ENCODE results near the gene ANKRD22.
"Not testable (repeated sequence)": the region's sequence is repeated elsewhere in the genome, so short reads cannot be mapped to it uniquely, and the experiment has no call there.

Gene ANKRD22

GRCh38 chr10:88877298-88877697 lies 25.7 kb upstream of the ANKRD22 start:
- DNase-seq, result no peak

DNA sequence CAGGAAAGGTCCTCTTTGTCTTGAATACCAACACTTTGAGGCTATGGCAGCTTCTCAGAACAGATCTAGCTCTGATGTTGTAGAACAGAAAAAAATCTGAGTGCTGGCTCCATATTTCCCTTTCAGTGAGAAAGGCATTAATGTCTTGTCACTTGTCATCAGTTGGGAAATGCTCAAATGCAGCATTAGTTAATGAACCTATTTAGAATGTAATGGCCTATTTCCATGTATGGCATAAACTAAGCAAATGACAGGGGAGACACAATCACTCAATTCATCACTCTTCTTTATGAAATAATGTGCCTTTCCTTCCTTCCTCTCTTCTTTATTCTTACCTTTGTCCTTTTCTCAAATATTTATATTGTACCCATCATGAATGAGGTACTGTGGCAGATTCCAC lies 23.4 kb upstream of the ANKRD22 start:
- DNase-seq, result no peak

- no peak for DNase-seq
Measured at GRCh38 chr10:88874281-88874680, 22.6 kb upstream of the ANKRD22 start.

GRCh38 chr10:88873757-88874156 lies 22.1 kb upstream of the ANKRD22 start:
- no peak for DNase-seq

- DNase-seq, result no peak
Measured at GRCh38 chr10:88870089-88870488, 18.4 kb upstream of the ANKRD22 start.

DNA sequence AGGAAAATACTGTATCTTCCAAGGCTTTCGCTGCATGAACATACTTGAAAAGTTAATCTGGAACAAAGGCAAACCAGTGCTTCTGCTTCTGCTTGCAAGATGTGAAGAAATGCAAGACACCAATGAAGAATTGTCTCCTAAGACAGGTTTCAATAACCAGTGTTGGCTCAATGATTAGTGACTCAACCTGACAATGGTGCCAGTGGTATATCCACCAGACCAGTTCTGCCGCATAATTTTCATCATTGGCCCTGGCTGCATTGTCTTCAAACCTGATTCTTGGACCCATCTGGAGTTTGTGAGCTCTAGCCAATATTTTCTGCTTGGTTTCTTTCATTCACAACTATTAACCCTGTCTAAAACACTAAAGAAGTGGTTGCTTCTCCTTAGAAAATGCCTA lies 14.8 kb upstream of the ANKRD22 start:
- no peak for DNase-seq

DNA sequence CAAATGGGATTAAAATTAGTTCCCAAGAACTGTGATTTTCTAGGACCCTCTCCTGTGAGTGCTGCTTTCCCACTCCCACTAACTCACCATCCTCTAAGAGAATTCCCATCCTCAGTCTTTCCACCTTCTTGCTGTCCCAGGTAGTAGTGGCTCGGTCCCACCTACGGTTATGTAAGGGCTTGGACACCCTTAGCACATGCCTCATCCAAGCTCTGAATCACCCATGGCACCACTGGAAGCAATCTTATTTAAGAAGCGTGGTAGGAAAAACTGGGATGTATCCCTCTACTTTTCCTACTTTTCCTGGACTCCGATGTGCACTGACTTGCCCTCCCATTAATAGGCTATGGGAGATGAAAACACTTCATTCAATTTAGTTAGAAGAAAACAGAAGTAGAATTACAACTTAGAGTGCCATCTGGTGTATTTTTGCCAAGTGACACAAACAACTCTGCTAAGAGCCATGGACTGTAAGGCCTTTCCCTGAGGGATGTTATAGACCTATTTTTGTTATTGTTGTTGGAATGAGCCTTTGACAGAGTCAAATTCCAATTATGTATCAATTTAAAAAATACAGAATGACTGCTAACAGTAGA lies 13.7 kb upstream of the ANKRD22 start:
- DNase-seq, result no peak

DNA sequence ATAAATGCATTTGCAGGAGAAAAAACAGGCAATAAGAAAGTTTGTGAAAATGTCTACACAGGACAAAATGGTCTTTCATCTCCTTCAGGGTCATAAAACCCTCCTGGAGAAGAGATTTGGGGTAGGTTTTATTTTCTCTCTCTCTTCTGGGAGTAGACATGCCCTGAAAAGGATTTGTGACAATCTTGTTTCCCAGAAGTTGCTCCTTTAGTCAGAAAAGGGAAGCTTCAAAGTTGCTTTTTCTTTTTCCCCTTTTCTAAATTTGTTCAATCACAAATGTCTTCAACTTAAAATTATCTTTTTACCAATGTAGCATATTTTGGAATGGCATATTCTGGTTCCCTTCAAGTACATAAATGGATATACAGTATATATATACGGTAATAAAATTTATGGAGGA lies 9.4 kb upstream of the ANKRD22 start:
- DNase-seq, result no peak

DNA sequence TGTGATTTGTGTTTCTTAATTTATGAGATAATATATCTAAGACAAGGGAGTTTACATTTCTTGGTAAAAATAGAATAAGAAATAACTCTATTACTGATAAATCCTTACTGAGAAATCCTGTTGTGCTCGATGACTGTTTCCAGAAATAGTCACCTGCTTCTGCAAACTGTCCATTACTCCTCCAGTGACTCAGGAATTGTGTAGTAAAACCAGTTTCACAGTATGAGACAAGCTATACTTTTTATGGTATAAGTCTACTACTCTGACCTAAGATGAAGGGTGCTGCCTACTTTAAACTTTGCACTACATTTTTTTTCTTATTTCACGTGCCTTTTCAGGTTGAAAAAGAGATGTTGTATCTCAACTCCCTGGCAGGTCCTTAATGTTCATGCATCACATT lies 6.8 kb upstream of the ANKRD22 start:
- no peak for DNase-seq

DNA sequence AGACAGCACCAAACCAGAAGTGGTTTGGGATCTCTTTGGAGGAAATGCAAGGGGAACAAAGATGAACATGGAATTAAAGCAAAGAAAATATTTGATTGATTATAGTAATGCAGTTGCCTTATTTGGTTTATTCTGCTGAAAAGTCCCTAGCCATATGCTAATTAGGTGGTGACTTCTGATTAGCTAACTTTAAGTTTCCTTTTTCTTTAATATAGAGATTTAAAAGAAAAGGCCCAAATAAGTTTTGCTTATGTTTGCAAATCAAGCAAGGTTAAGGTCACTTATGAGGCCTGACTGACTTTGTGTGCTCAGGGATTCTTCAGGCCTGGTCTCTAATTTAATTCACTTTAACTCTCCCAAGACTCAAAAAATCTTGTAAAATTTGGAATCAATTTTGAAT lies 6.2 kb upstream of the ANKRD22 start:
- DNase-seq, result no peak

DNA sequence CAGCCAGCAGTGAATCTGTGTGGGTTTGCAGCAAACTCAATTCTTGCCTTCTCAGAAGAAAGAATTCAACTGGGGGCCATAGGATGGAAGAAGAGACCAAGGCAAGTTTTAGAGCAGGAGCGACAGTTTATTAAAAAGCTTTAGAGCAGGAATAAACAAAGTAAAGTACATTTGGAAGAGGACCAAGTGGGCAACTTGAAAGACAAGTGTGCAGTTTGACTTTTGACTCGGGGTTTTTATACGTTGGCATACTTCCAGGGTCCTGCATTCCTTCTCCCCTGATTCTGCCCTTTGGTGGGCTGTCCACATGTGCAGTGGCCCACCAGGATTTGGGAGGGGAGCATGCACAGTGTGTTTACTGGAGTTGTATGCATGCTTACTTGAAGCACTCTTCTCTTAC lies 3.0 kb upstream of the ANKRD22 start:
- DNase-seq, result no peak

DNA sequence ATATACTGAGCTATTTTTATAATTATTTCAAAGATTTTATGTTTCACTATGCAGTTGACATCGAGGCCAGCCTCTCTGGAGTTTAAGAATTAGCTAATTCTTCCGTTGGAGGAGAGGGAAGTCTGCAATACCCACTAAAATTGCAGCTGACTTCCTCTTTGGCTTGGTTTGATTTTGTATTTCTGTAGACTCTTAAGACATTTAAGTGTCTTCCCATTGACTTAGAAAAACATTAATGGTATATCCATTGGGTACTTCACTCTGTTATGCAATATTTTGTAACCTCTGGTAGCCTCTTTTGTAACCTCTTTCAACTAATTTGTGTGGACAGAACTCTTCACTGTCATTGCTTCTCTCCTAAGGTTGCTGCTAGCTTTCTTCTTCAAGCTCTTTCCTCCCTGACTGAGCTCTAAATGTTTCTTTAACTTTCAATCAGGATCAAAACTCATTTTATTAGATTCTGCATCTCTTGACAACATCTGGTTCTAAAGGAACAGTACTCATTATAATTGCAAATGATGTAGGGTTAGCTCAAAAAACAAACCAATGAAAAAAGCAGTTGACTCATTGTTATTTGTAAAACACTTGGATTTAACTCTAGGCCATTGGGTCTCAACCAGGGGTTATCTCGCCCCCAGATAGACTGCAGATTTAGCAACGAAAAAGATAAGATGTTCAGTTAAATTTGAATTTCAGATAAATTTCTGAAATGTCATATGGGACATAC lies 1.7 kb upstream of the ANKRD22 start:
- DNase-seq, result no peak

DNA sequence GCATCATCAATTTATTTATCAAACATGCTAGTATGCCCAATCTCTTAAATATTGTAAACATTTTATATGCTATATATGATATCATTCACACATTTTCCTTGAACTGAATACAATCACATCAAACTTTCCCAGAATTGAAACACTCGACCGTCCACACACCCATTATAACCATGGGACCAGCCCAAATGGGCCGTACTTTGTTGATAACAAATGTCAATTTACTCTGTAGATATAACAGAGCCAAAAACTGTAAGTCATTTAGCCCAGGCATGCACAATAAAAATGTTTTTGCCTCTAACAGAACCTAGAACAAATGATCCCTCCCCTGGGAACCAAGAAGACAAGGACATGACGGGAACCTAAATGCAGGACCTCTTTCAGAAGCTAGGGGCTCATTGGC lies 683 bp upstream of the ANKRD22 start:
- DNase-seq, result no peak

- no peak for DNase-seq
Measured at GRCh38 chr10:88850712-88851111, 932 bp downstream of the ANKRD22 start.

GRCh38 chr10:88849234-88849633 lies 2.4 kb downstream of the ANKRD22 start:
- DNase-seq, result no peak

DNA sequence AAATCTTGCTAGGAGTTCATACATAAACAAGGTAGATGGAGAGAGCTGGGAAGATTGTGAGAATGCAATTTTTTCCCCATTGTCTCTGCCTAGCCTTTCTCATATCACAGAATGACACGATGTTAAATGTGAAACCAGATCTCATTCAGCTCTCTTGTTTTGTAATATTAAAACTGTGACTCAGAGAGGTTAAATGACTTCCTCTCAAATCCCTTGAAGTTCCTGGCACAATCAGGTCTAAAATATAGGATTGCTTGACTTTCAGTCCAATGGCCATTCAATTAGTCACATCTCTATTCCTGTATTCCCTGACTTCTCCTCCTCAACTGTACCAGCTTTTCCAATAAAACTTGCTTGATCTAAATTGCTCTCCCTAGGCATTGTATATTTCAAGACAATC lies 3.1 kb downstream of the ANKRD22 start:
- DNase-seq, result no peak

GRCh38 chr10:88843171-88843570 lies 8.5 kb downstream of the ANKRD22 start:
- DNase-seq, result no peak

- no peak for DNase-seq
Measured at GRCh38 chr10:88841316-88842111, 10.1 kb downstream of the ANKRD22 start.

DNA sequence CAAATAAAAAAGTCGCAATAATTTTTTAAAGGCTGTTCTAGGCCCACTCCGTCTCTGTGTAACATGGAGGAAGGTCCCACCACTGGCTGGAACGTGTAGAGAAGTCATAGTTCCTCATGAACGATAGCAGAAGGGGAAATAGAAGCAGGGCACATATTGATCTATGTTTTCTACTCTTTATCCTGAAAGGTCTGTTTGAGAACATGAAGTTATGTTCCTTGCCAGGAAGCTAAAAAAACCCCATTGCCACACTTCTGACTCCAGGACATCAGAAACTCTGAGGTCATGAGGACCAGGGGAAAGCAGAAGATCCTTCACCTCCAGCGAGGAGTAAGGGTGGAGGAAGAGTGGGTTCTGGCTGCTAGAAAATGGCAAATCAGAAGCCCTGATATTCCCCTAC lies 10.8 kb downstream of the ANKRD22 start:
- DNase-seq, result no peak

- DNase-seq, result no peak
Measured at GRCh38 chr10:88840104-88840503, 11.5 kb downstream of the ANKRD22 start.

DNA sequence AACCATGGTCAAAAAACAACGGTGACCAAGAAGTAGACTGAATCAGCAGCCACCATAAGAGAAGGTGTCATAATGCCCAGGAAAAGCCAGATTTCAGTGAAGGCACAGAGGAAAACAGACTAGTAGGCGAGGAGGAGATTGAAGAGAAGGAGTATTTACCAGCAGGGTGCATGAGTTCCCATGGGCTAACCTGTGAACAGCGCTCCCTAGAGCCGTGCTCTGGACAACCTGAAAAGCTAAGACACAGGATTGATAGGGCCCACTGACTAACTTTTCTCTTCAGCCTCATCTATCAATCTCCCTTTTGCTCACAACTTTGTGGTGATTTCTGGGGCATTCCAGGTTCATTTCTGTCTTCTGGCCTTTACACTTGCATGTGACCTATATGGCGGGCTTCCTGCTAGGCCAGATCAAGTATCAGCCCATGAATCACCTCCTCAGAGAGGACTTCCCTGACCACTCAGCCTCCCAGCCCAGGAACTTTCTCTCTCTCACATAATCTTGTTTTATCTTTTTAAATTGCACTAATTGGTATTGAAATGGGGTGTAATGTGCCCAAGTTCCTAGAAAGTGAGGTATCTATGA lies 12.8 kb downstream of the ANKRD22 start:
- no peak for DNase-seq

DNA sequence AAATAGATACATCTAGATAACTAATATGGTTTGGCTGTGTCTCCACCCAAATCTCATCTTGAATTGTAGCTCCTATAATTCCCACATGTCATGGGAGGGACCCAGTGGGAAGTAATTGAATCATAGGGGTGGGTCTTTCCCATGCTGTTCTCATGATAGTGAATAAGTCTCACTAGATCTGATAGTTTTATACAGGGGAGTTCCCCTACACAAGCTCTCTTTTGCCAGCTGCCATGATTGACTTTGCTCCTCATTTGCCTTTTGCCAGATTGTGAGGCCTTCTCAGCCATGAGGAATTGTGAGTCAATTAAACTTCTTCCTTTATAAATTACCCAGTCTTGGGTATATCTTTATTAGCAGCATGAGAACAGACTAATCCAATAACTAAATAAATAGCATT lies 14.0 kb downstream of the ANKRD22 start:
- not testable (repeated sequence) for DNase-seq

- no peak for DNase-seq
Measured at GRCh38 chr10:88835910-88836221, 15.8 kb downstream of the ANKRD22 start.

Measured in CD4-positive, alpha-beta T cell treated with Interleukin-4 for 1 hour (primary cell).